HG03045 (cell line): ENCODE data around the gene UNC50.
"Not testable (repeated sequence)": the region's sequence is repeated elsewhere in the genome, so short reads cannot be mapped to it uniquely, and the experiment has no call there.

Source experiments
- ATAC-seq: cut with Tn5 transposase; IDR thresholded peaks from one replicate; pipeline ENCODE4 v1.9.1; 2021; ENCODE audit warnings: mild to moderate bottlenecking, moderate library complexity; ENCODE audit not compliant: unreplicated experiment

Gene UNC50

GRCh38 chr2:98608962-98609604 is 694 bp downstream of the UNC50 start:
- no peak for ATAC-seq

GRCh38 chr2:98614024-98614739 is 5.8 kb downstream of the UNC50 start:
- no peak for ATAC-seq

- no peak for ATAC-seq
Observed at GRCh38 chr2:98615481-98615880, 7.1 kb downstream of the UNC50 start.

- no peak for ATAC-seq
Observed at GRCh38 chr2:98617149-98617548, 8.8 kb downstream of the UNC50 start.

GRCh38 chr2:98623657-98624056 is 15.3 kb downstream of the UNC50 start:
- no peak for ATAC-seq

- ATAC-seq = no peak
Observed at GRCh38 chr2:98632351-98632750, 24.0 kb downstream of the UNC50 start.

GRCh38 chr2:98634406-98635092 is 26.2 kb downstream of the UNC50 start:
- ATAC-seq = no peak

GRCh38 chr2:98637401-98638147 is 29.2 kb downstream of the UNC50 start:
- no peak for ATAC-seq

- ATAC-seq = no peak
Observed at GRCh38 chr2:98643496-98644100, 35.2 kb downstream of the UNC50 start.

- ATAC-seq = no peak
Observed at GRCh38 chr2:98647636-98648035, 39.2 kb downstream of the UNC50 start.

- ATAC-seq = no peak
Observed at GRCh38 chr2:98648451-98648850, 40.1 kb downstream of the UNC50 start.

GRCh38 chr2:98649135-98649991 is 41.0 kb downstream of the UNC50 start:
- no peak for ATAC-seq

GRCh38 chr2:98649992-98650375 is 41.6 kb downstream of the UNC50 start:
- ATAC-seq = no peak

- no peak for ATAC-seq
Observed at GRCh38 chr2:98650998-98651397, 42.6 kb downstream of the UNC50 start.

- no peak for ATAC-seq
Observed at GRCh38 chr2:98654699-98655495, 46.5 kb downstream of the UNC50 start.

GRCh38 chr2:98656800-98657199 is 48.4 kb downstream of the UNC50 start:
- ATAC-seq = no peak

- no peak for ATAC-seq
Observed at GRCh38 chr2:98658816-98659490, 50.6 kb downstream of the UNC50 start.

GRCh38 chr2:98659491-98659840 is 51.1 kb downstream of the UNC50 start:
- ATAC-seq = not testable (repeated sequence)
